PC-9 (cell line): ENCODE results near the gene R3HDM1.

Experiments
- CTCF ChIP-seq: fragments of 200-600 bp; sonication (generic); conservative IDR thresholded peaks from 2 replicates; pipeline ENCODE4 v1.6.1; 2017; ENCODE audit warnings: mixed run types, antibody characterized with exemption, mild to moderate bottlenecking, moderate library complexity
- EZH2 ChIP-seq: fragments of 200-600 bp; sonication (generic); IDR thresholded peaks from 2 replicates; pipeline ENCODE4 v1.8.0; 2017; ENCODE audit warnings: antibody characterized with exemption, low read depth

GRCh38 chr2:135587958-135588357 lies 56.7 kb downstream of the R3HDM1 start:
- TF ChIP-seq CTCF = no peak
- no peak for TF ChIP-seq EZH2
